Body of pancreas (tissue), 4 donors: ENCODE results near the gene POLD2.

Experiments
- POLR2A ChIP-seq, 3 donors: fragments of 450-650 bp; IDR thresholded peaks; one replicate each; pipeline ENCODE4 v1.6.1; 2016; ENCODE audit warnings: antibody characterized with exemption in 3 of 3, mild to moderate bottlenecking in 2 of 3
- TF ChIP-seq, protein P1 (sequence below), 7 experiments: fragments of 450-650 bp in 4 of 7; fragments of 200-600 bp in 3 of 7; sonication (generic) in 3 of 7; IDR thresholded peaks; one replicate each; pipeline ENCODE4 v1.5.1; 2016 to 2019; ENCODE audit warnings: antibody characterized with exemption in 7 of 7

- TF ChIP-seq, protein P1, sequence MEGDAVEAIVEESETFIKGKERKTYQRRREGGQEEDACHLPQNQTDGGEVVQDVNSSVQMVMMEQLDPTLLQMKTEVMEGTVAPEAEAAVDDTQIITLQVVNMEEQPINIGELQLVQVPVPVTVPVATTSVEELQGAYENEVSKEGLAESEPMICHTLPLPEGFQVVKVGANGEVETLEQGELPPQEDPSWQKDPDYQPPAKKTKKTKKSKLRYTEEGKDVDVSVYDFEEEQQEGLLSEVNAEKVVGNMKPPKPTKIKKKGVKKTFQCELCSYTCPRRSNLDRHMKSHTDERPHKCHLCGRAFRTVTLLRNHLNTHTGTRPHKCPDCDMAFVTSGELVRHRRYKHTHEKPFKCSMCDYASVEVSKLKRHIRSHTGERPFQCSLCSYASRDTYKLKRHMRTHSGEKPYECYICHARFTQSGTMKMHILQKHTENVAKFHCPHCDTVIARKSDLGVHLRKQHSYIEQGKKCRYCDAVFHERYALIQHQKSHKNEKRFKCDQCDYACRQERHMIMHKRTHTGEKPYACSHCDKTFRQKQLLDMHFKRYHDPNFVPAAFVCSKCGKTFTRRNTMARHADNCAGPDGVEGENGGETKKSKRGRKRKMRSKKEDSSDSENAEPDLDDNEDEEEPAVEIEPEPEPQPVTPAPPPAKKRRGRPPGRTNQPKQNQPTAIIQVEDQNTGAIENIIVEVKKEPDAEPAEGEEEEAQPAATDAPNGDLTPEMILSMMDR (IDR thresholded peaks at IDR 0.05): no peak
- TF ChIP-seq POLR2A (IDR thresholded peaks at IDR 0.05): no peak
Observed at GRCh38 chr7:44107116-44107960, 16.0 kb downstream of the POLD2 start.
